IPS-18a (cell line): ENCODE data around the gene LILRA1.
"Not testable (repeated sequence)": the region's sequence is repeated elsewhere in the genome, so short reads cannot be mapped to it uniquely, and the experiment has no call there.

Experiments used
- H3K27ac ChIP-seq: one replicate; pipeline ENCODE4 v1.5.1; 2013; ENCODE audit warnings: low read length
- H3K27me3 ChIP-seq: one replicate; pipeline ENCODE4 v1.6.1; 2013; ENCODE audit warnings: mild to moderate bottlenecking, low read length; ENCODE audit not compliant: control insufficient read depth, insufficient read depth
- H3K36me3 ChIP-seq: one replicate; pipeline ENCODE4 v1.6.1; 2013; ENCODE audit warnings: low read depth, low read length; ENCODE audit not compliant: control insufficient read depth
- H3K4me1 ChIP-seq: one replicate; pipeline ENCODE4 v1.6.1; 2013; ENCODE audit warnings: low read depth, low read length; ENCODE audit not compliant: control insufficient read depth
- H3K4me3 ChIP-seq: one replicate; pipeline ENCODE4 v1.5.1; 2013; ENCODE audit warnings: low read length
- H3K9ac ChIP-seq: one replicate; pipeline ENCODE4 v1.6.1; 2013; ENCODE audit warnings: mild to moderate bottlenecking, low read length, moderate library complexity
- H3K9me3 ChIP-seq: one replicate; pipeline ENCODE4 v1.6.1; 2013; ENCODE audit warnings: low read depth, low read length; ENCODE audit not compliant: control insufficient read depth

LILRA1 gene

DNA sequence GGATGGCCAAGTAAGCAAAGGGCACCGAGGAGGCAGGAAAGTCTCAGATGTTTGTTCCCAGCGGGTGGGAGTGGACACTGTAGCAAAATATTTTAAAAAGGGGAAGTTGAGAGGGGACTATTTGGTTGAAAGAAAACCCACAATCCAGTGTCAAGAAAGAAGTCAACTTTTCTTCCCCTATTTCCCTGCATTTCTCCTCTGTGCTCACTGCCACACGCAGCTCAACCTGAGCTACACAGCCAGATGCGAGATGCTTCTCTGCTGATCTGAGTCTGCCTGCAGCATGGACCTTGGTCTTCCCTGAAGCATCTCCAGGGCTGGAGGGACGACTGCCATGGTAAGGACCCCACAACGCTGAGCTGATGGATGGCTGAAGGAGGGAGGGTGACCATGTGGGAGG, at the start of gene LILRA1:
Gene LILRA1 (plus strand): TSS at position 188 of the 400 bp plus-strand sequence. CDS start 613 bp downstream, outside the sequence.
- H3K9me3 ChIP-seq = peaks cover 59% of the 10 kb centered on the region
- H3K4me1 ChIP-seq, H3K27ac ChIP-seq, H3K4me3 ChIP-seq, H3K9ac ChIP-seq, H3K27me3 ChIP-seq, H3K36me3 ChIP-seq: not testable (repeated sequence)

DNA sequence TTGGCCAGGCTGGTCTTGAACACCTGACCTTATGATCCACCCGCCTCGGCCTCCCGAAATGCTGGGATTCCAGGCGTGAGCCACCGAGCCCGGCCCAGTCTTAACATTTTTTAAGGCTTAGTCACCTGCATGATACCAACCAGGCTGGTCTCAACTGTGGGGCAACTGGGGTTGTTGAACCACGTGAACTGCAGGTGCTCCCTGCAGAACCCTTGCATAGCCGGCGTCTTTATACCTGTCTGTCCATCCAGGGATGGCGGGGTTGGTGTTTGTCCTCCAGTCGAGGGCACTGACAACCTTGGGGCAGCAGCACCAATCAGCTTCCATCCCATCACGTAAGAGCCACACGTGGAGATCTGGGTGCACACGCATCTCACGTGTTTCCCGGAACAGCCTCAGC, 44.6 kb upstream of the LILRA1 start:
- Histone ChIP-seq H3K27me3 (no peaks in the 10 kb centered on the region), H3K9me3 (peaks cover 50% of the 10 kb centered on the region), H3K4me1 (no peaks in the 10 kb centered on the region), H3K36me3 (no peaks in the 10 kb centered on the region), H3K9ac (no peak overlapping the region), H3K4me3 (no peak overlapping the region), H3K27ac (no peak overlapping the region)

DNA sequence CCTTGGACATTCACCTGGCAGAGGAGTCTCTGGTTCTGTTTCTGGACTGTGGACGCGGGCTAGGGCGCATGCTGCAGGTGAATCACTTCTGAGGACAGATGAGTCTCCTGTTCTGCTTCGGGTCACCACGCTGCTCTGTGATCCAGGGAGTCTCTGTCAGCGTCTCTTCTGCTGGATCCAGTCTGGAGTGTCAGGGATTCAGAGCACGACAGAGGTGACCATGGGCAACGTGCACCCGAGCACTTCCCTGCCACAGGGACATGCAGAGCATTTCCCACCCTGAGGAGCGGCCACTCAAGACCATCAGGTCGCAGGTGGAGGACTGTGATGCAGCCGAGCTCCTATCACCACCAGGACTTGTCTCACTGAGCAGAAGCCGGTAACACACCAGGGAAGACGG, 44.2 kb upstream of the LILRA1 start:
- Histone ChIP-seq H3K27me3 (no peaks in the 10 kb centered on the region), H3K9me3 (peaks cover 50% of the 10 kb centered on the region), H3K36me3 (no peaks in the 10 kb centered on the region), H3K9ac (no peak overlapping the region), H3K27ac (no peak overlapping the region), H3K4me1 (no peaks in the 10 kb centered on the region), H3K4me3 (no peak overlapping the region)

DNA sequence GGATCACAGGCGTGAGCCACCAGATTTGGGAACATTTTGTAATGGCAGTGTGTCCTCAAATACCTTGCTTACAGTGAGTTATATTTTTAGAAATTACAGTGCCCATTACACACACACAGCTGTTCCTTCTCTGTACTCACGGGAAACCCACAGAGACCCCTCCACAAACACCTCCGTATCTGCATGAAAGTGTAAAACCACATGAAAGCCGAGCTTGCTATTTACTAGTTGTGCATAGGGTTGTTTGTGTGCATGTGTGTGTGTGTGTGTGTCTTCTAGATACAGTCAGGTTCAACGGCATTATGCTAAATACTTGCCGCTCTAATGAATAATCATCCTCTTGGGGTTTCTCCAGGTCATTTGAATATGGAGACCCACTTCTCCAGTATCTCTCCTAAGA, 42.1 kb upstream of the LILRA1 start:
- H3K4me3 ChIP-seq = no peak overlapping the region
- peaks cover 57% of the 10 kb centered on the region for H3K9me3 ChIP-seq
- no peaks in the 10 kb centered on the region for H3K27me3 ChIP-seq
- no peak overlapping the region for H3K9ac ChIP-seq
- no peaks in the 10 kb centered on the region for H3K4me1 ChIP-seq
- H3K36me3 ChIP-seq = no peaks in the 10 kb centered on the region
- no peak overlapping the region for H3K27ac ChIP-seq

DNA sequence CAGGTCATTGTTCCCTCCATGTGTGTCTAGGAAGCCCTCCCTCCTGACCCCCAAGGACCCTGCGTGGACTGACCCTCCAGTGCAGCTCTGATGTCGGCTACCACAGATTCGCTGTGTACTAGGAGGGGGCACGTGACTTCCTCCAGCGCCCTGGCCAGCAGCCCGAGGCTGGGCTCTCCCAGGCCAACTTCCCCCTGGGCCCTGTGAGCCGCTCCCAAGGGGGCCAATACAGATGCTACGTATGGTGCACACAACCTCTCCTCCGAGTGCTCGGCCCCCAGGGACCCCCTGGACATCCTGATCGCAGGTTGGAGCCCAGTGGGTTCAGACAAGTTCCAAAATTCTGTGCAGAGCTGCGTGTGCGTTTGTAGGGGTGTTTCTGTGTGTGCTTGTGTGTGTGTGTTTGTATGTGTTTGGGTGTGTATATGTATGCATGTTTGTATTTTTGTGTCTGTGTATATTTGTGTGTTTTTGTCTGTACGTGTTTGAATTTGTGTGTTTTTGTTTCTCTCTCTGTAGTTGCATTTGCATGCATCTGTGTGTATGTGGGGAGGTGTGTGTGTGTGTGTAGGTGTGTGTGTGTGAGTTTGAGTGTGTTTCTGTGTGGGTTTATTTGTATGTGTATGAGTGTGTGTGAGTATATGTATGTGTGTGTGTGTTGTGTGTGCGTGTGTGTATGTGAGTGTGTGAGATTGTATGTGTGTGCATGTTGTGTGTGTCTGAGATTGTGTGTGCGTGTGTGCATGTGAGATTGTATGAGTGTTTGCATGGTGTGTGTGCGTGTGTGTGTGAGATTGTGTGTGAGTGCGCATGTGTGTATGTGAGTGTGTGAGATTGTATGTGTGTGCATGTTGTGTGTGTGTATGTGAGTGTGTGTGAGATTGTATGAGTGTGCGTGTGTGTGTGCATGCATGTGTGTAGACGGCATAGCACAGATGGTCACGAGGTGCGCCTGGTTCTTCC, 41.2 kb upstream of the LILRA1 start:
- Histone ChIP-seq H3K4me1 (no peaks in the 10 kb centered on the region), H3K4me3 (no peak overlapping the region), H3K27me3 (no peaks in the 10 kb centered on the region), H3K9ac (no peak overlapping the region), H3K9me3 (peaks cover 51% of the 10 kb centered on the region), H3K36me3 (no peaks in the 10 kb centered on the region), H3K27ac (no peak overlapping the region)

DNA sequence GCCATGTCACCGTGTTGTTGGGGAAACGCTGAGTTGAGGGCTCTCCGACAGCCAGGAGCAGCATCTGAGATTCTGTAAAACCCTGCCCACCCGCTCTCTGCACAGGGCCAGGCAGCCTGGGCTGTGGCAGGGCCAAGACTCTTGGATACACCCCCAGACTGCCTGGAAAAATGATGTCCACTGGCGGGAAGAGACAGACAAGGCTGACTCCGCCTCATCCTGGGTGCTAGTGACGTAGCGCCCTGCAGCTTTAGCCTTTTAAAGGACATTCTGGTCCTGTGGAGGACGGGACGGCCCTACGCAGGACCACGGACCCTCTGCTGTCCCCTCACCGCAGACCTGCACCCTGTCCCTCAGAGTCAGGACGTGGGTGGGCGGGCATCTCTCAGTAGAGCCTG, 40.5 kb upstream of the LILRA1 start:
- no peaks in the 10 kb centered on the region for H3K4me1 ChIP-seq
- peaks cover 56% of the 10 kb centered on the region for H3K9me3 ChIP-seq
- H3K27me3 ChIP-seq = no peaks in the 10 kb centered on the region
- H3K9ac ChIP-seq = no peak overlapping the region
- no peaks in the 10 kb centered on the region for H3K36me3 ChIP-seq
- no peak overlapping the region for H3K4me3 ChIP-seq
- no peak overlapping the region for H3K27ac ChIP-seq

DNA sequence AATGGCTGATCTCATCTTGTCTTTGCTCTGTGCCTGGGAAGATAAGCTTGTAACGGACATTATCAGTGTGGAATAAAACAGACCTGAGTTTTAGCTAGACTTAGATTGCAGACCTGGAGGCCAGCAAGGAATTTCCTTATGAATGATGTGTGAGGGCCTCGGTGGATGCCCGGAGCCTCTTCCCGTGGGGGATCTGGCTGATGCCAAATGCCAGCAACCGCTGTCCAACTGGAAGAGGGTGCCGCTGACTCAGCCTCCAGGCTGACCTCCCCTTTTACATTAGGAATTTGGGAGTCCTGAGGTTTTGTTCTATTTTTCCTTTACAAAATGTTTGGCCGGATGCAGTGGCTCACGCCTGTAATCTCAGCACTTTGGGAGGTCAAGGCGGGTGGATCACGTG, 39.4 kb upstream of the LILRA1 start:
- Histone ChIP-seq H3K27ac (no peak overlapping the region), H3K36me3 (no peaks in the 10 kb centered on the region), H3K9ac (no peak overlapping the region), H3K4me3 (no peak overlapping the region), H3K27me3 (no peaks in the 10 kb centered on the region), H3K4me1 (no peaks in the 10 kb centered on the region), H3K9me3 (peaks cover 57% of the 10 kb centered on the region)

DNA sequence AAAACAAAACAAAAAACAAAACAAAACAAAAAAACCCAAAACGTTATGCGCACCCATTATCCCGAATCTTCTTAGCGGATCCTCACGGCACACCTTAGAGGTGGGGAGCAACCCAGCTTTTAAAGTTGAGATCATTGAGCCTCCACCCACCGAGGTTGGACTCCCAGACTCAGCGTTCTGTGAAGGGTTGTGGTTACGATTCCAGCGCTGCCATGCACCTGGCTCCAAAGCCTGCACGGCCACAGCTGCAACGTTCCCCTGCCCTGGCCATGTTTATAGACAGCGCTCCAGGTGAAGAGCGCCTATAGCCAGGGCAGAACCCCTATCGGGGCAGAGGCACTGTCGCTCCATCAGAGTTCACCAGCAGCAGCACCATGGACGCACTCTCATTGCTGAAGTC, 38.5 kb upstream of the LILRA1 start:
- Histone ChIP-seq H3K4me3 (no peak overlapping the region), H3K27me3 (no peaks in the 10 kb centered on the region), H3K36me3 (no peaks in the 10 kb centered on the region), H3K9me3 (peaks cover 52% of the 10 kb centered on the region), H3K9ac (no peak overlapping the region), H3K27ac (no peak overlapping the region), H3K4me1 (no peaks in the 10 kb centered on the region)

DNA sequence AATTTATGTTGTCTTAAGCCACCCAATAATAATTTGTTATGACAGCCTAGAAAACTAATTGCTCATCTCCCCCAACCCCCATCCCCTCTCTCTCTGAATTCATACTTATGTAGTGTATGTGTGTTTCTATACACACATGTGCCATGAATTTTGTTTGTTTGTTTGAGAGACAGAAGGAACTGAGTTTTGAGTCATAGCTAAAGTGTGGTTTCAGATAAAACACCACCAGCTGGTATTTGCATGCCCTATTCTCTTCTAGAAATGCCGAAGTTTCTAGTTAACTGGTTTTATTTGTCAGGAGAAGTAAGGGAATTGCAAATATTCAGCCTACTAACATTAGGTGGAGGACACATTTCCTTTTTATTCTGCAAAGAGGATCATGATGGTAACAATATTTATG, 37.2 kb upstream of the LILRA1 start:
- Histone ChIP-seq H3K9me3 (peaks cover 50% of the 10 kb centered on the region), H3K27me3 (no peaks in the 10 kb centered on the region)

DNA sequence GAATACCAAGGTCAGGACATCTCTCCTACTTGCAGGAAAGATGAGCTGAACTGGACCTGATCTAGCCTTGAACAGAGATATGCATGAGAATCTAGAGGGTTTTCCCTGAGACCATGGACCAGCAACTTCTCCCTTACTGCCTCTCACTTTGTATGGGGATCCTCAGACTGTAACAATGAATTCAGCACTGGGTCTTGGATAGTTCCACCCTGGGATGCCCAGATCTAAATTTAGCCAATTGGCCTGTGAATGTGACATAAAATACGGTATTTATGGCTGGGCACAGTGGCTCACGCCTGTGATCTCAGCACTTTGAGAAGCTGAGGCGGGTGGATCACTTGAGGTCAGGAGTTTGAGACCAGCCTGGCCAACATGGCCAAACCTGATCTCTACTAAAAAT, 35.1 kb upstream of the LILRA1 start:
- Histone ChIP-seq H3K27me3 (no peaks in the 10 kb centered on the region), H3K4me1 (no peaks in the 10 kb centered on the region), H3K9me3 (peaks cover 45% of the 10 kb centered on the region), H3K4me3 (no peak overlapping the region), H3K36me3 (no peaks in the 10 kb centered on the region), H3K27ac (no peak overlapping the region), H3K9ac (no peak overlapping the region)

More for the DNA sequence above, 37.2 kb upstream of the LILRA1 start:
- H3K4me1 ChIP-seq = no peaks in the 10 kb centered on the region
- H3K27ac ChIP-seq = no peak overlapping the region
- H3K36me3 ChIP-seq = no peaks in the 10 kb centered on the region
- no peak overlapping the region for H3K4me3 ChIP-seq
- H3K9ac ChIP-seq = no peak overlapping the region

DNA sequence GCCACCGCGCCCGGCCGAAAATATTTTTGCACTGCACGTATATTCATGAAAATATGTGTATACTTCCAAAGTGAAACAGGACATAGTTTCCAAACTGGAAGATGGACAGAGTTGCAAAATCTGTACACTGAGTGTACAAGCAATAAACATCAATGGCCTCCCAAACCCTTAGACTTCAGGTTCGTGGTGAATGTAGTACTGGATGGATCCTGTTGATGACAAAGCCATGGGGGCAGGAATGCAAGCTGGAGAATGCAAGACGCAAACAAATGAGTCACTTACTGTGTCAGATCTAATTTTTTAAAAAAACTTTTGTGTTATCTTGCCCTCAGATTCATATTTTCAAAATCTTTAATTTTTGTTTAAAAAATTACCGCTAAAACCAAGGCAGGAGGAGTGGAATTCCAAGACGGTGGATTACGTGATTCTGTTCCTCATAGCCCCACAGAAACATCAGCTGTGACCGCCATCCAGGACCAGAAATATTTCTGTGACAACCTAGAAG, 32.5 kb upstream of the LILRA1 start:
- no peak overlapping the region for H3K27ac ChIP-seq
- H3K27me3 ChIP-seq = no peaks in the 10 kb centered on the region
- no peaks in the 10 kb centered on the region for H3K4me1 ChIP-seq
- no peaks in the 10 kb centered on the region for H3K36me3 ChIP-seq
- H3K4me3 ChIP-seq = no peak overlapping the region
- peaks cover 48% of the 10 kb centered on the region for H3K9me3 ChIP-seq
- H3K9ac ChIP-seq = no peak overlapping the region

DNA sequence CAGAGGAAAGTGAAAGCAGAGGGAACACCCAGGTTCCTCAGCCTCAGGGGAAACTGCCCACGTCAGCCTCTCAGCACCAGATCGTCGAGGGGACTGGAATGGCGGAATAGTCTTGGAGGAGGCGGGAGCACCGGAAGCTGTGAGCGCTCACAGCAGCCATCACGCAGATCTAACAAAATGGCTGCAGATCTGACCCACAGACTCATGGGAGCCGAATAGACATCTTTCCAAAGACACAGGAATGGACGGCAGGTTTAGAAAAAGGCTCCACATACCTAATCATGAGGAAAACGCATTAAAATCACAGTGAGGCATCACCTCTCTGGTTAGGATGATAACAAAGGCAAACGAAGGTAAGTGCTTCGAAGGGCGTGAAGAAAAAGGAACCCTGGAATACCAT, 31.6 kb upstream of the LILRA1 start:
- Histone ChIP-seq H3K4me1 (no peaks in the 10 kb centered on the region), H3K9me3 (peaks cover 57% of the 10 kb centered on the region), H3K4me3 (no peak overlapping the region), H3K9ac (no peak overlapping the region), H3K36me3 (no peaks in the 10 kb centered on the region), H3K27me3 (no peaks in the 10 kb centered on the region), H3K27ac (no peak overlapping the region)
